ENCODE results near the gene C1orf105. TPM values are rescaled to one million over a fixed set of nuclear protein-coding genes. Genes with fewer than 3 reads are reported as not detected.

The C1orf105 gene
- total and polyA plus RNA-seq, 10 of the 15 experiments (the other 5 are each of a cell fraction or from before 2014, with no cell fraction given): not detected

- TF ChIP-seq ZBTB4 (CRISPR knock-in tag; IDR thresholded peaks at IDR 0.05) (no peak), TCF3 (IDR thresholded peaks at IDR 0.05; ENCODE audit: borderline replicate concordance, insufficient read depth, low read depth, low read length) (no peak), TBL1XR1 (IDR thresholded peaks at IDR 0.05; ENCODE audit: low read depth, low read length) (no peak), TARDBP (IDR thresholded peaks at IDR 0.05; ENCODE audit: borderline replicate concordance) (no peak), PAX8 (IDR thresholded peaks at IDR 0.05) (no peak), NFIC (IDR thresholded peaks at IDR 0.05; ENCODE audit: low read depth, low read length) (no peak), NFYB (IDR thresholded peaks at IDR 0.05; ENCODE audit: insufficient read depth, low read depth, low read length) (no peak), HDGF (IDR thresholded peaks at IDR 0.05) (no peak)
These were observed 28.6 kb downstream of the C1orf105 start (continued) for GRCh38 chr1:172448995-172449584.

All from GM12878 (cell line).